ENCODE results near the gene TNFRSF13B. TPM values are rescaled to one million over a fixed set of nuclear protein-coding genes. Genes with fewer than 3 reads are reported as not detected.

Gene TNFRSF13B
- total and polyA plus RNA-seq, 10 of the 15 experiments (the other 5 are each of a cell fraction or from before 2014, with no cell fraction given), result 15.5 to 231 (median 119) TPM

DNA sequence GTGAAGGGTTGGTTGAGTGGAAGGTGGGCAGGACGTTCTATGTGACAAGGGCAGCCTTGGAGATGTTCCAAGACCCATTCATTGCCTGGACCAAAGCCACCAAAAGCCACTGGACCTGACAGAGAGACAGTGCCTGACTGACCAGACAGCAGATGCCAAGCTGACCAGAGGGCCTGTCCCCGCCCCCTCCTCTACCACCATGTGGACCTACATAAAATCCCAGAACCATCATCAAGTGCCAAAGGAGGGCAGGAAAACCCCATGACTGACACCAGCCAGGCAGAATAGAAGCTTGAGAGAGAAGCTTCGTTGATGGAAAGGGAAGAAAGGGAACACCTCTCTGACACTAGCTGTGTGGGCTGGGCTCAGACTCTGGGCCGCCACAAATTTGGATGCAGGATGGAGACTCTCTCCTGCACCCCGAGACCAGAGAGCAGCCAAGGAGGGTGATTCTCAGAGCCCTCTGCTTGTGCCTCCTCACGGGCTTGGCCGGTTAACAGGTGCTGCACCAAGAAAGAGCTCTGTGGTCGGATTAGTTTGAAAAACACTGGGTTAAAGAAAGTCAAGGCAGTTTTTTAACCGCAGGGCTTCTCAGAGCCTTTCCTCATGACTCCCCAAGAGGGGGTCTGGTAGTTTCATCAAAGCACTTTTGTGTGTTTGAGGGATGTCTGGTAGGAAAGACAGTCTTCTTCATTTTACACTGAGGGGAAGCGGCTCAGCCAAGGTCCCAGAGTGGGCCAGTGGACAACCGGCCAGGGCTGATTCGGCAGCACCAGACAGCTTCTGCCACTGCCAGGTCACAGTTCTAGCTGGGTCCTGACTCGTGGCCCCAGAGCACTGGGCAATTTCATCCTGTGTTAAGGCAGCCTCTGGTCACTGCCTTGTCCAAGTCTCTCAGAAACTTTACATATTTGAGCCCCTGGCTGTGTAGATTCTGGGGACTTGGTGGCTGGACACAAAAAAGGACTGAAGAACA, 1.7 kb downstream of the TNFRSF13B start (continued):
- TF ChIP-seq MTA3 (IDR thresholded peaks at IDR 0.05; ENCODE audit: borderline replicate concordance, low read length), result peak; percentile 51; the same call in 1 of the 2 replicates
- no peak for TF ChIP-seq HDAC2 (IDR thresholded peaks at IDR 0.05)
- TF ChIP-seq BRCA1 (IDR thresholded peaks at IDR 0.05; ENCODE audit: low read depth, low read length), result no peak
- TF ChIP-seq TARDBP (IDR thresholded peaks at IDR 0.05; ENCODE audit: borderline replicate concordance), result no peak
- no peak for TF ChIP-seq SREBF1 (IDR thresholded peaks at IDR 0.05; ENCODE audit: low read length)
- no peak for TF ChIP-seq ZNF24 (IDR thresholded peaks at IDR 0.05)
- TF ChIP-seq, protein P1, sequence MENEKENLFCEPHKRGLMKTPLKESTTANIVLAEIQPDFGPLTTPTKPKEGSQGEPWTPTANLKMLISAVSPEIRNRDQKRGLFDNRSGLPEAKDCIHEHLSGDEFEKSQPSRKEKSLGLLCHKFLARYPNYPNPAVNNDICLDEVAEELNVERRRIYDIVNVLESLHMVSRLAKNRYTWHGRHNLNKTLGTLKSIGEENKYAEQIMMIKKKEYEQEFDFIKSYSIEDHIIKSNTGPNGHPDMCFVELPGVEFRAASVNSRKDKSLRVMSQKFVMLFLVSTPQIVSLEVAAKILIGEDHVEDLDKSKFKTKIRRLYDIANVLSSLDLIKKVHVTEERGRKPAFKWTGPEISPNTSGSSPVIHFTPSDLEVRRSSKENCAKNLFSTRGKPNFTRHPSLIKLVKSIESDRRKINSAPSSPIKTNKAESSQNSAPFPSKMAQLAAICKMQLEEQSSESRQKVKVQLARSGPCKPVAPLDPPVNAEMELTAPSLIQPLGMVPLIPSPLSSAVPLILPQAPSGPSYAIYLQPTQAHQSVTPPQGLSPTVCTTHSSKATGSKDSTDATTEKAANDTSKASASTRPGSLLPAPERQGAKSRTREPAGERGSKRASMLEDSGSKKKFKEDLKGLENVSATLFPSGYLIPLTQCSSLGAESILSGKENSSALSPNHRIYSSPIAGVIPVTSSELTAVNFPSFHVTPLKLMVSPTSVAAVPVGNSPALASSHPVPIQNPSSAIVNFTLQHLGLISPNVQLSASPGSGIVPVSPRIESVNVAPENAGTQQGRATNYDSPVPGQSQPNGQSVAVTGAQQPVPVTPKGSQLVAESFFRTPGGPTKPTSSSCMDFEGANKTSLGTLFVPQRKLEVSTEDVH (IDR thresholded peaks at IDR 0.05; ENCODE audit: low read depth, partially characterized antibody), result no peak
- no peak for TF ChIP-seq CHD1 (IDR thresholded peaks at IDR 0.05; ENCODE audit: low read depth, low read length)
- TF ChIP-seq YY1 (IDR thresholded peaks at IDR 0.05; ENCODE audit: low read depth, low read length), result 0 out of 2 replicates have a peak, but pooled peaks have one; percentile 15
- TF ChIP-seq GABPA (IDR thresholded peaks at IDR 0.05; ENCODE audit: low read depth), result no peak
- TF ChIP-seq CHD4 (IDR thresholded peaks at IDR 0.05), result no peak
- no peak for TF ChIP-seq HSF1 (IDR thresholded peaks at IDR 0.05; ENCODE audit: low read depth, low read length)
- TF ChIP-seq FOXK2 (IDR thresholded peaks at IDR 0.05), result no peak
- no peak for TF ChIP-seq RAD21 (IDR thresholded peaks at IDR 0.05; ENCODE audit: insufficient read depth, low read depth, low read length)
- TF ChIP-seq, protein P2, sequence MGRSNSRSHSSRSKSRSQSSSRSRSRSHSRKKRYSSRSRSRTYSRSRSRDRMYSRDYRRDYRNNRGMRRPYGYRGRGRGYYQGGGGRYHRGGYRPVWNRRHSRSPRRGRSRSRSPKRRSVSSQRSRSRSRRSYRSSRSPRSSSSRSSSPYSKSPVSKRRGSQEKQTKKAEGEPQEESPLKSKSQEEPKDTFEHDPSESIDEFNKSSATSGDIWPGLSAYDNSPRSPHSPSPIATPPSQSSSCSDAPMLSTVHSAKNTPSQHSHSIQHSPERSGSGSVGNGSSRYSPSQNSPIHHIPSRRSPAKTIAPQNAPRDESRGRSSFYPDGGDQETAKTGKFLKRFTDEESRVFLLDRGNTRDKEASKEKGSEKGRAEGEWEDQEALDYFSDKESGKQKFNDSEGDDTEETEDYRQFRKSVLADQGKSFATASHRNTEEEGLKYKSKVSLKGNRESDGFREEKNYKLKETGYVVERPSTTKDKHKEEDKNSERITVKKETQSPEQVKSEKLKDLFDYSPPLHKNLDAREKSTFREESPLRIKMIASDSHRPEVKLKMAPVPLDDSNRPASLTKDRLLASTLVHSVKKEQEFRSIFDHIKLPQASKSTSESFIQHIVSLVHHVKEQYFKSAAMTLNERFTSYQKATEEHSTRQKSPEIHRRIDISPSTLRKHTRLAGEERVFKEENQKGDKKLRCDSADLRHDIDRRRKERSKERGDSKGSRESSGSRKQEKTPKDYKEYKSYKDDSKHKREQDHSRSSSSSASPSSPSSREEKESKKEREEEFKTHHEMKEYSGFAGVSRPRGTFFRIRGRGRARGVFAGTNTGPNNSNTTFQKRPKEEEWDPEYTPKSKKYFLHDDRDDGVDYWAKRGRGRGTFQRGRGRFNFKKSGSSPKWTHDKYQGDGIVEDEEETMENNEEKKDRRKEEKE (IDR thresholded peaks at IDR 0.05), result no peak
- TF ChIP-seq NFXL1 (IDR thresholded peaks at IDR 0.05; ENCODE audit: borderline replicate concordance), result no peak
- TF ChIP-seq RFX5 (IDR thresholded peaks at IDR 0.05; ENCODE audit: low read depth, low read length), result no peak
- no peak for TF ChIP-seq KDM1A (IDR thresholded peaks at IDR 0.05; ENCODE audit: borderline replicate concordance)
- TF ChIP-seq FOS (IDR thresholded peaks at IDR 0.05; ENCODE audit: borderline replicate concordance, extremely low read depth, insufficient read length), result no peak
- TF ChIP-seq, protein P3, sequence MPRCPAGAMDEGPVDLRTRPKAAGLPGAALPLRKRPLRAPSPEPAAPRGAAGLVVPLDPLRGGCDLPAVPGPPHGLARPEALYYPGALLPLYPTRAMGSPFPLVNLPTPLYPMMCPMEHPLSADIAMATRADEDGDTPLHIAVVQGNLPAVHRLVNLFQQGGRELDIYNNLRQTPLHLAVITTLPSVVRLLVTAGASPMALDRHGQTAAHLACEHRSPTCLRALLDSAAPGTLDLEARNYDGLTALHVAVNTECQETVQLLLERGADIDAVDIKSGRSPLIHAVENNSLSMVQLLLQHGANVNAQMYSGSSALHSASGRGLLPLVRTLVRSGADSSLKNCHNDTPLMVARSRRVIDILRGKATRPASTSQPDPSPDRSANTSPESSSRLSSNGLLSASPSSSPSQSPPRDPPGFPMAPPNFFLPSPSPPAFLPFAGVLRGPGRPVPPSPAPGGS (IDR thresholded peaks at IDR 0.05; ENCODE audit: borderline replicate concordance, insufficient read depth, low read depth, low read length, poor library complexity, severe bottlenecking), result no peak
